Pancreas (tissue), 10 donors: ENCODE results near the gene CFAP251. TPM values are rescaled to one million over a fixed set of nuclear protein-coding genes. Genes with fewer than 3 reads are reported as not detected.

Experiments used
- ATAC-seq, 4 donors: fragments of 200-7000 bp; cut with Tn5 transposase; one replicate each; pipeline versions ENCODE4 v1.8.0 to v1.9.1; 2020; ENCODE audit warnings: mild to moderate bottlenecking in 4 of 4, moderate library complexity in 4 of 4
- DNase-seq, 6 donors: peaks; one replicate each; pipeline ENCODE4 v3.0.0-alpha.2; 2020
- FAIRE-seq: peaks from 2 replicates; lab custom pipeline; 2012; peaks lifted over from hg19 to GRCh38; lab: Jason Lieb, UNC
- H3K27ac ChIP-seq, 4 donors: fragments of 200-600 bp; sonication (generic); 1 replicate in 3 of 4; 2 replicates in 1 of 4; pipeline versions ENCODE4 v1.5.0 to v1.8.0; 2020
- H3K27me3 ChIP-seq, 4 donors: fragments of 200-600 bp; one replicate each; pipeline ENCODE4 v1.8.0; 2021
- H3K36me3 ChIP-seq, 3 donors: fragments of 200-600 bp; sonication (generic) in 1 of 3; one replicate each; pipeline versions ENCODE4 v1.5.0 to v1.8.0; 2020 to 2021
- H3K4me1 ChIP-seq, 3 donors: fragments of 200-600 bp; one replicate each; pipeline ENCODE4 v1.8.0; 2021
- H3K4me3 ChIP-seq, 4 donors: fragments of 200-600 bp; sonication (generic) in 2 of 4; one replicate each; pipeline versions ENCODE4 v1.5.0 to v1.8.0; 2020 to 2021
- H3K9me3 ChIP-seq, 4 donors: fragments of 200-600 bp; one replicate each; pipeline ENCODE4 v1.8.0; 2021
- CTCF ChIP-seq, 4 donors: fragments of 200-600 bp; sonication (generic) in 3 of 4; IDR thresholded peaks; one replicate each; pipeline versions ENCODE4 v1.5.0 to v1.8.0; 2021; ENCODE audit warnings: antibody characterized with exemption in 4 of 4
- WGBS, 2 donors: extraction: QIAGEN DNeasy Blood & Tissue Kit; methylation state at CpG; one replicate each; pipeline ENCODE4 v1.1.7; 2013; 5-methylcytosine and 5-hydroxymethylcytosine counted together
- intact Hi-C, 3 donors: fragments of 100-400 bp; cut with DNase I; formaldehyde crosslinking; loops; one replicate each; pipeline versions ENCODE4 v1.11.1 to v1.14.2; 2022
- polyA plus RNA-seq, 2 donors: library from polyadenylated mRNA; stranded (reverse); fragments of 200-250 nt; gene quantifications; one replicate each; pipeline ENCODE4 v1.2.3, GENCODE V29; 2013
- total RNA-seq, 6 donors: library from RNA; stranded (reverse); fragmentation: NEBNext Ultra II Directional in 4 of 6; extraction: Animal tissue kit (Norgen Biotek cat#: 25700) in 4 of 6; gene quantifications; one replicate each; pipeline versions ENCODE4 v1.2.1 to v1.2.4, GENCODE V29; 2021 to 2023
- donor health status: healthy with polysubstance abuse.
- donor health status: DM: no; HTN: no; CAD: no; lungs with moderate emphysema.
- donor health status: DM: no; HTN: no; CAD: no.
- donor health status: control.
- donor health status: control.
- donor health status: Bipolar disorder and iron deficiency.
- donor health status: DM: yes; HTN: yes; CAD: no.
- donor health status: DM: no; HTN: no; CAD: no.
- donor health status: DM: no; HTN: no; CAD: no.
- donor health status: DM: yes; HTN: yes; CAD: no.

Gene CFAP251
- total and polyA plus RNA-seq, 8 donors, result 1.7 to 5.9 (median 3.3) TPM

- Histone ChIP-seq H3K27me3 (no peaks in the 10 kb centered on the region), H3K27ac (no peak overlapping the region), H3K36me3 (no peaks in the 10 kb centered on the region), H3K4me1 (no peaks in the 10 kb centered on the region), H3K4me3 (no peak overlapping the region), H3K9me3 (no peaks in the 10 kb centered on the region)
- 82 to 88% methylated on average over 4 of the region's 4 CpGs for WGBS, 2 donors
- no peak for DNase-seq
- intact Hi-C loops, result no loop called here
- no peak for ATAC-seq
- no peak for FAIRE-seq
- TF ChIP-seq CTCF (IDR thresholded peaks at IDR 0.05), result no peak
Observed at GRCh38 chr12:121939992-121940766, 21.8 kb downstream of the CFAP251 start.

GRCh38 chr12:121942145-121942718, 23.8 kb downstream of the CFAP251 start:
- FAIRE-seq (no peak), DNase-seq (no peak), ATAC-seq (no peak)
- Histone ChIP-seq H3K36me3 (no peaks in the 10 kb centered on the region), H3K4me1 (no peaks in the 10 kb centered on the region), H3K4me3 (no peak overlapping the region), H3K9me3 (no peaks in the 10 kb centered on the region), H3K27ac (no peak overlapping the region), H3K27me3 (no peaks in the 10 kb centered on the region)
- intact Hi-C loops, result no loop called here
- WGBS, 2 donors, result 90 to 95% methylated on average over 15 of the region's 15 CpGs
- TF ChIP-seq CTCF (IDR thresholded peaks at IDR 0.05), result no peak

GRCh38 chr12:121943926-121944325, 25.5 kb downstream of the CFAP251 start:
- ATAC-seq (no peak), FAIRE-seq (no peak), DNase-seq (no peak)
- Histone ChIP-seq H3K27ac (no peak overlapping the region), H3K4me3 (no peak overlapping the region), H3K9me3 (no peaks in the 10 kb centered on the region), H3K4me1 (no peaks in the 10 kb centered on the region), H3K36me3 (no peaks in the 10 kb centered on the region), H3K27me3 (no peaks in the 10 kb centered on the region)
- intact Hi-C loops, result no loop called here
- no peak for TF ChIP-seq CTCF (IDR thresholded peaks at IDR 0.05)

GRCh38 chr12:121946313-121947025, 28.1 kb downstream of the CFAP251 start:
- no peak for ATAC-seq
- 95 to 96% methylated on average over 2 of the region's 2 CpGs for WGBS, 2 donors
- no peak for FAIRE-seq
- H3K4me3 ChIP-seq, result no peak overlapping the region
- H3K9me3 ChIP-seq, result no peaks in the 10 kb centered on the region
- DNase-seq, result no peak
- H3K4me1 ChIP-seq, result no peaks in the 10 kb centered on the region
- H3K27me3 ChIP-seq, result no peaks in the 10 kb centered on the region
- intact Hi-C loops, result no loop called here
- TF ChIP-seq CTCF (IDR thresholded peaks at IDR 0.05), result no peak
- no peak overlapping the region for H3K27ac ChIP-seq
- H3K36me3 ChIP-seq, result no peaks in the 10 kb centered on the region
